ENCODE data around the gene ADAM15.

The ADAM15 gene

DNA sequence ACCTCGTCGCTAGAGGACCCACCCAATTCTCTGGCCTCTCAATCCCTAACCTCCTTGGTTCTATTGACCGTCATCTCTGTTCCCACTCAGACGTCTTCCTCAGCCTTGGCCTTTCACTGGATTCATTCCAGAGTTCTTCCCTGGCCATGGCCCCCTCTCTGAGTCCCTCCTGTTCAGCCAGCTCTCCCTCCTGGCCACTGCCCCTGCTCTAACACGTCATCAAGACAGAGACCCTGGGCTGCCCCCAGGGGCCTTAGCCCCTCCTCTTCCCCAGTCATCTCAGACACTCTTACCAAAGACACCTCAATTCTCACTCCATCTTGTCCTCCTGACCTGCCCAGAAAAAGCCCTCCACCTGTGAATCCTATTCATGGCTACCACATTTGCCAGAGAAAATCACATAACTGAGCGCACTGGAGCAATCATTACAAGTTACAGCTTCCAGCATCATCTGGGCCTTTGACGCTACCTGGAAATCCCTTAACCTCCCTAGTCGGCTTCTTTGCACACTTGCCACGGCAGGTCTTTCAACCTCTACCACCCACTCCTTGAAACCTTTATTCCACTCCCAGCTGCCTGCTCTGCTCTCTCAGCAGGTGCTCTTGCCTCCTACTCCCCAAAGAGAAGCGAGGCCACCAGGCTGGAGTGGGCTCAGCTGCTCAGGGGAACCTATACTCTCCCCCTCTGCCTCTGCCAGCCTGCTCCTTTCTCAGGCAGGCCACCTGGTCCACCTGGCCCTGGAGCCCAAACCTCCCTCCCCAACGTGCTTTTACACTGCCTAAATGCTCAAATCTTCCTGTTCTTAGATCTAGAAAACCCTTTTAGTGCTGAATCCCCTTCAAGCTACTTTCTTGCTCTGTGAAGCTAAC lies 31.5 kb upstream of the ADAM15 start:
- no peak overlapping the region for H3K4me3 ChIP-seq (ENCODE audit: low read depth, low read length)
- H2AFZ ChIP-seq (ENCODE audit: low read length, unreplicated experiment): no peak overlapping the region
- H3K79me2 ChIP-seq (ENCODE audit: control insufficient read depth, insufficient read depth, low read length, unreplicated experiment): no peaks in the 10 kb centered on the region
- H3K4me1 ChIP-seq (ENCODE audit: control insufficient read depth, insufficient read depth, low read length, unreplicated experiment): peaks cover 28% of the 10 kb centered on the region
- no peak overlapping the region for H3K27ac ChIP-seq (ENCODE audit: low read depth, low read length)
- peaks cover 4% of the 10 kb centered on the region; the same call in 1 of the 2 replicates for H3K36me3 ChIP-seq (ENCODE audit: insufficient read depth, low read length)
- no peaks in the 10 kb centered on the region for H3K27me3 ChIP-seq (ENCODE audit: insufficient read depth, low read length)

DNA sequence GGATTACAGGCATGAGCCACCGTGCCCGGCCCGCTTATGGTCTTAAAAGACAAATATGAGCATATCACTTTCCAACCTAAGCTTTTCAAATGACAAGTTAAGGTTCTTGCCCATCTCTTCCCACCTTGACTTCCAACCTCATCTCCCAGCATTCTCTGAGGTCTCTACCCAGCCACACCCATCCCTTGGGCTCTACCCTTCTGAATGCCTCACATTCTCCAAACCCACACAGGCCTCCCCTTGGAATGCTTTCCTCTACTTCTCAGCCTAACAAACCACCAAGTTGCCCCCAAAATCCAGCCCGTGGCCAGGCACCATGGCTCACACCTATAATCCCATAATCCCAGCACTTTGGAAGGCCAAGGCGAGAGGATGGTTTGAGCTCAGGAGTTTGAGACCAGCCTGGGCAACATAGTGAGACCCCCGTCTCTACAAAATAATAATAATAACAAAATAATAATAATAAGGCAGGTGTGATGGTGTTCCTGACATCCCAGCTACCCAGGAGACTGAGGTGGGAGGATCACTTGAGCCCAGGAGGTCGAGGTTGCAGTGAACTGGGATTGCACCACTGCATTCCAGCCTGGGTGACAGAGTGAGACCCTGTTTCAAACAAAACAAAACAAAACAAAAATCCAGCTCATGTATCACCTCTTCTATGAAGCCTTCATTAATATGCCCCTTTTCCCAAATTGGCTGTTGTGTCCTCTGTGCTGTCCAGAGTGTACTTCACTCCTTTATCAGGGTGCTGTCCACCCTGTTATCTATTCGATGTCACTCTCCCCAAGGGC lies 28.8 kb upstream of the ADAM15 start:
- H3K4me1 ChIP-seq (ENCODE audit: control insufficient read depth, insufficient read depth, low read length, unreplicated experiment): peaks cover 30% of the 10 kb centered on the region
- no peak overlapping the region for H2AFZ ChIP-seq (ENCODE audit: low read length, unreplicated experiment)
- H3K4me3 ChIP-seq (ENCODE audit: low read depth, low read length): no peak overlapping the region
- H3K27ac ChIP-seq (ENCODE audit: low read depth, low read length): no peak overlapping the region
- no peaks in the 10 kb centered on the region for H3K36me3 ChIP-seq (ENCODE audit: insufficient read depth, low read length)
- no peaks in the 10 kb centered on the region for H3K79me2 ChIP-seq (ENCODE audit: control insufficient read depth, insufficient read depth, low read length, unreplicated experiment)
- H3K27me3 ChIP-seq (ENCODE audit: insufficient read depth, low read length): no peaks in the 10 kb centered on the region

DNA sequence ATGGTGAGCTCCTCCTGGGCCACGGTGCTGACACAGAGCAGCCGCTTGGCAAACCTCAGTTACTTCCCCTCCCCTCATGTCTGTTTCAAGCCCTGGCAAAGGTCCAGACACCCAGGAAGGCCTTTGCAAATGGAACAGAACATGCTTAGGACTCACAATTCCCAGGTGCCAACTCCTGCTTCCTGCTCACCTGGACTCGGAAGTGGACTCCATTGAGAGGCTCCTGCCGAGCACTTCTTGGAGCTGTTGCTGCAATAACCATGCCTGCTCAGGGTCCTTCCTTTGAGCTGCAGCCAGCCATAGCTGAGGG lies 28.2 kb upstream of the ADAM15 start:
- Histone ChIP-seq H3K27ac (ENCODE audit: low read depth, low read length) (no peak overlapping the region), H2AFZ (ENCODE audit: low read length, unreplicated experiment) (no peak overlapping the region), H3K27me3 (ENCODE audit: insufficient read depth, low read length) (no peaks in the 10 kb centered on the region), H3K36me3 (ENCODE audit: insufficient read depth, low read length) (no peaks in the 10 kb centered on the region), H3K4me1 (ENCODE audit: control insufficient read depth, insufficient read depth, low read length, unreplicated experiment) (peaks cover 26% of the 10 kb centered on the region), H3K79me2 (ENCODE audit: control insufficient read depth, insufficient read depth, low read length, unreplicated experiment) (no peaks in the 10 kb centered on the region), H3K4me3 (ENCODE audit: low read depth, low read length) (no peak overlapping the region)

GRCh38 chr1:155023627-155024026 lies 27.5 kb upstream of the ADAM15 start:
- Histone ChIP-seq H3K79me2 (ENCODE audit: control insufficient read depth, insufficient read depth, low read length, unreplicated experiment) (no peaks in the 10 kb centered on the region), H3K4me1 (ENCODE audit: control insufficient read depth, insufficient read depth, low read length, unreplicated experiment) (peaks cover 19% of the 10 kb centered on the region), H3K27me3 (ENCODE audit: insufficient read depth, low read length) (no peaks in the 10 kb centered on the region), H2AFZ (ENCODE audit: low read length, unreplicated experiment) (no peak overlapping the region), H3K36me3 (ENCODE audit: insufficient read depth, low read length) (no peaks in the 10 kb centered on the region), H3K4me3 (ENCODE audit: low read depth, low read length) (no peak overlapping the region), H3K27ac (ENCODE audit: low read depth, low read length) (no peak overlapping the region)

DNA sequence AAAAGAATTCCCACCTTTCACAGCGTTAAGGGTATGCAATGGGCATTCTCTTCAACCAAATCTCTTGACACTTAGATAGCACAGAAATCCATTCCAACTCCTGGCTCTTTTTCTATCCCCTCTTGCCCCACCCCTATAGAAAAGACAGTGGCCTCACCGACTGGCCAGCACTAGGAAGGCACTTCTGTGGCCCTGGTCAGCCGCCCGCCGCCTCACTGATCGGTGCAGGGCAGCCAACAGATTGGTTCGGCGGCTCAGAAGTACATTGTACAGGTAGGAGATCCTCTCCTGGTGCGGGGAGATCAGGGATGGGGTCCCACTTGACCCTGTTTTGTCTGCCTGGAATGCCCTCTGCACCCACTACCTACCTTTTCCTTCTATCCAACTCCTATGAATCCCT lies 26.8 kb upstream of the ADAM15 start:
- no peaks in the 10 kb centered on the region for H3K79me2 ChIP-seq (ENCODE audit: control insufficient read depth, insufficient read depth, low read length, unreplicated experiment)
- H2AFZ ChIP-seq (ENCODE audit: low read length, unreplicated experiment): no peak overlapping the region
- H3K27me3 ChIP-seq (ENCODE audit: insufficient read depth, low read length): no peaks in the 10 kb centered on the region
- H3K4me1 ChIP-seq (ENCODE audit: control insufficient read depth, insufficient read depth, low read length, unreplicated experiment): peaks cover 13% of the 10 kb centered on the region
- H3K4me3 ChIP-seq (ENCODE audit: low read depth, low read length): no peak overlapping the region
- H3K36me3 ChIP-seq (ENCODE audit: insufficient read depth, low read length): no peaks in the 10 kb centered on the region
- no peak overlapping the region for H3K27ac ChIP-seq (ENCODE audit: low read depth, low read length)

DNA sequence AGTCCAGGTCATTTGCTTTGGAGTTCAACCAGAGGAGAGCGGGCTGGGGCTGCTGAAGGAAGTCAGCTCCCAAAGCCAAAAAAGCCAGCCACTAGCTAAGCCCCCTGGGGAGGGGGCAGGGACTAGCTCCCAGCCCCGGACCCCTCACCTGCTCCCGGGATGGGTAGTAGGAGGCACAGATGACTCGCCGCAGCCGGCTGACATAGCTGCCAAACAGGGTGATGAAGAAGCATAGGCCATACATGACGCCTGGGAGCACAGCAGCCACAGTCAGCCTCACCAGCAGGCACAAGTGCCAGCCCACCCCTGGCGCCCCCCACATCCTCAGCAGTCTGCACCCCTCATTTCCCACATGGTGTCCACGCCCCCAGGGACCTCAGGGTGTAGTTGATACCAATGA lies 25.0 kb upstream of the ADAM15 start:
- H3K27ac ChIP-seq (ENCODE audit: low read depth, low read length): no peak overlapping the region

DNA sequence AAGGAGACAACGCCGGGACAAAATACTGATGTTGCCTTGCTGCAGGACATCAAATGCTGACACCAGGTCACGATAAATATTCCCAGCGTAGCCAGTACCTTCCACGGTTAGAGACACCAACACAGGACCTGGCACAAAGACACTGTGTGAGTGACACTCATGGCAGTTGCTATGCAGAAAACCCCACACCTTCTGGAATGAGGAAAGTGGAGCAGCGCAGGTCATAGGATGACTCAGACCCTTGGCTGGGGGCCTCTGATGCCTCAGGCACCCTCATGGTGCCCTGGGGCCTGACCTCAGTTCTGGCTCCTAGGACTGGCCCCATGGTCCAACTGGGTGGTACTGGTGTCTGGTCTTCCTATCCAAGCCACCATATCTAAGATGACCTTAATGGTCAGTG lies 24.5 kb upstream of the ADAM15 start:
- no peak overlapping the region for H2AFZ ChIP-seq (ENCODE audit: low read length, unreplicated experiment)
- no peak overlapping the region for H3K4me3 ChIP-seq (ENCODE audit: low read depth, low read length)
- H3K36me3 ChIP-seq (ENCODE audit: insufficient read depth, low read length): no peaks in the 10 kb centered on the region
- H3K79me2 ChIP-seq (ENCODE audit: control insufficient read depth, insufficient read depth, low read length, unreplicated experiment): no peaks in the 10 kb centered on the region
- no peaks in the 10 kb centered on the region for H3K27me3 ChIP-seq (ENCODE audit: insufficient read depth, low read length)
- H3K27ac ChIP-seq (ENCODE audit: low read depth, low read length): no peak overlapping the region
- peaks cover 13% of the 10 kb centered on the region for H3K4me1 ChIP-seq (ENCODE audit: control insufficient read depth, insufficient read depth, low read length, unreplicated experiment)

More for the DNA sequence above, 25.0 kb upstream of the ADAM15 start:
- H3K4me1 ChIP-seq (ENCODE audit: control insufficient read depth, insufficient read depth, low read length, unreplicated experiment): peaks cover 13% of the 10 kb centered on the region
- H2AFZ ChIP-seq (ENCODE audit: low read length, unreplicated experiment): no peak overlapping the region
- H3K79me2 ChIP-seq (ENCODE audit: control insufficient read depth, insufficient read depth, low read length, unreplicated experiment): no peaks in the 10 kb centered on the region
- no peak overlapping the region for H3K4me3 ChIP-seq (ENCODE audit: low read depth, low read length)
- no peaks in the 10 kb centered on the region for H3K27me3 ChIP-seq (ENCODE audit: insufficient read depth, low read length)
- H3K36me3 ChIP-seq (ENCODE audit: insufficient read depth, low read length): no peaks in the 10 kb centered on the region

DNA sequence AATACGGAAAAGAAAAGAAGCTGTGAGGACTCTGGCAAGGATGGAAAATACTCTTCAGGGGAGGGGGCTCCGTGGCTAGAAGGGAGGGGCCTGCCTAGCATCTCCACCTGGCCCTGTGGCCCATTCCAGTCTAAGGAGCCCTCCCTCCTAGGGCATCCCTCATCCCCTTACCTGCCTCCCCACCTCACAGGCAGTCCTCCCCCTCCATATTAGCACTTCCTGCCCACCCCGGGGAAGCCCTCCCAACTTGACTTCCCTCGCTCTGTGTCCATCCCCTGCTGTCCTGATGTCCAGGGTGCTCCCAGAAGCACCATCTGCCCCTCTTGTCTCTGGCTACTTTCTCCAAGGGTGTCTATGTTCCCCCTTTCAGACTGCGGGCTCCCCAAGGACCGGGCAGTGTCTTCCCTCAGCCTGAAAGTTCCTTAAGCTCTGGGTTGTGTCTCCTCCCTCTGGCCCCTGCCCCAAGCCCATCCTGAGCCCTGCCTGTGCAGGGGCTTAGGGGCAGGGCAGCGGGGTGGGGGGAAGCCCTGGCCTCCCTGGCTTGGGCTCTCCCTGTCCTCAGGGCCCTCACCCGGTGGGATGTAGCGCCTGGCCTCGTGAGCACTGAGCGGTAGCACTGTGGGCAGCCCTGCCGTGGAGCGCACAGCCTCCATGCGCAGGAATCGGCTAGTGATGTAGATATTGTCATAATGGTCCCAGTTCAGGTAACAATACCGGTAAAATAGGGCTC lies 21.4 kb upstream of the ADAM15 start:
- Histone ChIP-seq H3K27ac (ENCODE audit: low read depth, low read length) (no peak overlapping the region), H3K27me3 (ENCODE audit: insufficient read depth, low read length) (no peaks in the 10 kb centered on the region), H3K79me2 (ENCODE audit: control insufficient read depth, insufficient read depth, low read length, unreplicated experiment) (no peaks in the 10 kb centered on the region), H2AFZ (ENCODE audit: low read length, unreplicated experiment) (no peak overlapping the region), H3K4me1 (ENCODE audit: control insufficient read depth, insufficient read depth, low read length, unreplicated experiment) (peaks cover 11% of the 10 kb centered on the region), H3K4me3 (ENCODE audit: low read depth, low read length) (no peak overlapping the region), H3K36me3 (ENCODE audit: insufficient read depth, low read length) (no peaks in the 10 kb centered on the region)

- no peaks in the 10 kb centered on the region for H3K36me3 ChIP-seq (ENCODE audit: insufficient read depth, low read length)
- H2AFZ ChIP-seq (ENCODE audit: low read length, unreplicated experiment): no peak overlapping the region
- H3K79me2 ChIP-seq (ENCODE audit: control insufficient read depth, insufficient read depth, low read length, unreplicated experiment): no peaks in the 10 kb centered on the region
- H3K27ac ChIP-seq (ENCODE audit: low read depth, low read length): no peak overlapping the region
- peaks cover 11% of the 10 kb centered on the region for H3K4me1 ChIP-seq (ENCODE audit: control insufficient read depth, insufficient read depth, low read length, unreplicated experiment)
- H3K27me3 ChIP-seq (ENCODE audit: insufficient read depth, low read length): no peaks in the 10 kb centered on the region
- no peak overlapping the region for H3K4me3 ChIP-seq (ENCODE audit: low read depth, low read length)
Observed at GRCh38 chr1:155030243-155030795, 20.8 kb upstream of the ADAM15 start.

DNA sequence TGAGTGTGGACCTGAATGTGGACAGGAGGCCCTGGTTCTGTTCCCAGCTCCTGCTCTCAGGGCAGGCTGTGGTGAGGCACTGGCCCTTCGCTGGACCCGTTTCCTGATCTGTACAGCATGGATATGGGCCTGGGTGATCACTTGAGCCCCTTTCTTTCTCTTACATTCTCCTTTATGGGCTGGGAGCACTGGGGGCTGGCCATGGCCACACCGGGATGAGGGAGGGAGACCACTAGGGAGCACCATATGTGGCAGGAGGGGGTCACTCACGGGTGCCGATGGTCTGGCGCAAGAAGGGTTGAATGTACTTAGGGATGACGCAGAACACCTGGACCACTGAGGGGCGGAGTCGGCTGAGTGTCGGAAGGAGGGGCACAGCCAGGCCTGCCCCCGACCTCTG lies 20.2 kb upstream of the ADAM15 start:
- Histone ChIP-seq H3K27ac (ENCODE audit: low read depth, low read length) (no peak overlapping the region), H3K36me3 (ENCODE audit: insufficient read depth, low read length) (no peaks in the 10 kb centered on the region), H3K27me3 (ENCODE audit: insufficient read depth, low read length) (no peaks in the 10 kb centered on the region), H3K4me1 (ENCODE audit: control insufficient read depth, insufficient read depth, low read length, unreplicated experiment) (peaks cover 10% of the 10 kb centered on the region), H3K4me3 (ENCODE audit: low read depth, low read length) (no peak overlapping the region), H2AFZ (ENCODE audit: low read length, unreplicated experiment) (no peak overlapping the region), H3K79me2 (ENCODE audit: control insufficient read depth, insufficient read depth, low read length, unreplicated experiment) (no peaks in the 10 kb centered on the region)
